ENCODE results near the gene PBXIP1. TPM values are rescaled to one million over a fixed set of nuclear protein-coding genes. Genes with fewer than 3 reads are reported as not detected.

PBXIP1 gene
- total and polyA plus RNA-seq, 10 of the 15 experiments (the other 5 are each of a cell fraction or from before 2014, with no cell fraction given): 0.63 to 25.6 (median 15.4) TPM

DNA sequence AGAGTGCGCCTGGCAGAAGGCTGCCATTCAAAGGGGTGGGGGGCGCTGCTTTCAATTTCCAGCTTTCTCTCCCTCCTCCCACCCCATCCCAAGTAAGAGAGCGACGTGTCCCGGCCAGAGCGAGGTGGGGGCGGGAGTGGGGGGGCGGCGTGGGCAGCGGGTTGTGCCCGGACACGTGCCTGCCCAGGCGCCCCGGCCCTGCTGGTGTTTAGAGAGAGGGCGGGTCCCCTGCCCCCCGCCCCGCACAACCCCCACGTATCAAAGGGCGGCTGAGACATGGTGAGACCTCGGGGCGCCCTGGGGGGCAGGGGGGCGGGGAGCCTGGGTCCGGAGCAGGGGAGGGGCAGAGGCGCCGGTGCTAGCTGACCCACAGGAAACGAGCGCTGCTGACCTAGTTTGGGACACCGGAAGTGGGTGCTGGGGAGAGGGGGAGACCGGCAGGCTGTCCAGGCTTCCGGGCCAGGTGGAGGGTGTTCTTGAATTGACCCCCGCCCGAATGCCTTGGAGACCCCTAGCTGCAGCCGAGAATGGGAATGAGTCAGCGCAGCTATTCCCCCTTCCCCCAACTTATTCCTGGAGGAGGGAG is 48.0 kb upstream of the PBXIP1 start (continued):
- TF ChIP-seq ZBTB40 (IDR thresholded peaks at IDR 0.05; ENCODE audit: borderline replicate concordance): peak; percentile 63; the same call in 1 of the 2 replicates
- TF ChIP-seq, protein P1, sequence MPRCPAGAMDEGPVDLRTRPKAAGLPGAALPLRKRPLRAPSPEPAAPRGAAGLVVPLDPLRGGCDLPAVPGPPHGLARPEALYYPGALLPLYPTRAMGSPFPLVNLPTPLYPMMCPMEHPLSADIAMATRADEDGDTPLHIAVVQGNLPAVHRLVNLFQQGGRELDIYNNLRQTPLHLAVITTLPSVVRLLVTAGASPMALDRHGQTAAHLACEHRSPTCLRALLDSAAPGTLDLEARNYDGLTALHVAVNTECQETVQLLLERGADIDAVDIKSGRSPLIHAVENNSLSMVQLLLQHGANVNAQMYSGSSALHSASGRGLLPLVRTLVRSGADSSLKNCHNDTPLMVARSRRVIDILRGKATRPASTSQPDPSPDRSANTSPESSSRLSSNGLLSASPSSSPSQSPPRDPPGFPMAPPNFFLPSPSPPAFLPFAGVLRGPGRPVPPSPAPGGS (IDR thresholded peaks at IDR 0.05; ENCODE audit: borderline replicate concordance, insufficient read depth, low read depth, low read length, poor library complexity, severe bottlenecking): no peak
- no peak for TF ChIP-seq KAT2A (conservative IDR thresholded peaks at IDR 0.05; ENCODE audit: control insufficient read depth, low read depth, low read length)
- peak; percentile 44; the same call in 1 of the 2 replicates for TF ChIP-seq POLR2A (IDR thresholded peaks at IDR 0.05; ENCODE audit: low read depth, low read length)
- TF ChIP-seq ZBED1 (IDR thresholded peaks at IDR 0.05; ENCODE audit: borderline replicate concordance): no peak
- TF ChIP-seq RELA (IDR thresholded peaks at IDR 0.05; ENCODE audit: borderline replicate concordance, partially characterized antibody): no peak
- no peak for TF ChIP-seq CBFB (IDR thresholded peaks at IDR 0.05; ENCODE audit: low read depth)
- TF ChIP-seq ZNF592 (IDR thresholded peaks at IDR 0.05): no peak
- no peak for TF ChIP-seq CREB1 (IDR thresholded peaks at IDR 0.05; ENCODE audit: low read depth)
- no peak for TF ChIP-seq NRF1 (conservative IDR thresholded peaks at IDR 0.05; ENCODE audit: low read depth, low read length)
- TF ChIP-seq MEF2B (IDR thresholded peaks at IDR 0.05; ENCODE audit: partially characterized antibody, poor library complexity, severe bottlenecking): no peak
- no peak for TF ChIP-seq BACH1 (IDR thresholded peaks at IDR 0.05; ENCODE audit: borderline replicate concordance)
- TF ChIP-seq, protein P2, sequence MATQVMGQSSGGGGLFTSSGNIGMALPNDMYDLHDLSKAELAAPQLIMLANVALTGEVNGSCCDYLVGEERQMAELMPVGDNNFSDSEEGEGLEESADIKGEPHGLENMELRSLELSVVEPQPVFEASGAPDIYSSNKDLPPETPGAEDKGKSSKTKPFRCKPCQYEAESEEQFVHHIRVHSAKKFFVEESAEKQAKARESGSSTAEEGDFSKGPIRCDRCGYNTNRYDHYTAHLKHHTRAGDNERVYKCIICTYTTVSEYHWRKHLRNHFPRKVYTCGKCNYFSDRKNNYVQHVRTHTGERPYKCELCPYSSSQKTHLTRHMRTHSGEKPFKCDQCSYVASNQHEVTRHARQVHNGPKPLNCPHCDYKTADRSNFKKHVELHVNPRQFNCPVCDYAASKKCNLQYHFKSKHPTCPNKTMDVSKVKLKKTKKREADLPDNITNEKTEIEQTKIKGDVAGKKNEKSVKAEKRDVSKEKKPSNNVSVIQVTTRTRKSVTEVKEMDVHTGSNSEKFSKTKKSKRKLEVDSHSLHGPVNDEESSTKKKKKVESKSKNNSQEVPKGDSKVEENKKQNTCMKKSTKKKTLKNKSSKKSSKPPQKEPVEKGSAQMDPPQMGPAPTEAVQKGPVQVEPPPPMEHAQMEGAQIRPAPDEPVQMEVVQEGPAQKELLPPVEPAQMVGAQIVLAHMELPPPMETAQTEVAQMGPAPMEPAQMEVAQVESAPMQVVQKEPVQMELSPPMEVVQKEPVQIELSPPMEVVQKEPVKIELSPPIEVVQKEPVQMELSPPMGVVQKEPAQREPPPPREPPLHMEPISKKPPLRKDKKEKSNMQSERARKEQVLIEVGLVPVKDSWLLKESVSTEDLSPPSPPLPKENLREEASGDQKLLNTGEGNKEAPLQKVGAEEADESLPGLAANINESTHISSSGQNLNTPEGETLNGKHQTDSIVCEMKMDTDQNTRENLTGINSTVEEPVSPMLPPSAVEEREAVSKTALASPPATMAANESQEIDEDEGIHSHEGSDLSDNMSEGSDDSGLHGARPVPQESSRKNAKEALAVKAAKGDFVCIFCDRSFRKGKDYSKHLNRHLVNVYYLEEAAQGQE (IDR thresholded peaks at IDR 0.05; ENCODE audit: low read depth, low read length): no peak
- TF ChIP-seq, protein P3, sequence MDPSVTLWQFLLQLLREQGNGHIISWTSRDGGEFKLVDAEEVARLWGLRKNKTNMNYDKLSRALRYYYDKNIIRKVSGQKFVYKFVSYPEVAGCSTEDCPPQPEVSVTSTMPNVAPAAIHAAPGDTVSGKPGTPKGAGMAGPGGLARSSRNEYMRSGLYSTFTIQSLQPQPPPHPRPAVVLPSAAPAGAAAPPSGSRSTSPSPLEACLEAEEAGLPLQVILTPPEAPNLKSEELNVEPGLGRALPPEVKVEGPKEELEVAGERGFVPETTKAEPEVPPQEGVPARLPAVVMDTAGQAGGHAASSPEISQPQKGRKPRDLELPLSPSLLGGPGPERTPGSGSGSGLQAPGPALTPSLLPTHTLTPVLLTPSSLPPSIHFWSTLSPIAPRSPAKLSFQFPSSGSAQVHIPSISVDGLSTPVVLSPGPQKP (IDR thresholded peaks at IDR 0.05; ENCODE audit: low read depth, low read length): peak; percentile 92
- peak; percentile 92 to 94 for TF ChIP-seq SRF (IDR thresholded peaks at IDR 0.05; ENCODE audit: low read depth in 2 of 2, low read length in 2 of 2)
